ENCODE measurements around the gene VEGFD. TPM values are rescaled to one million over a fixed set of nuclear protein-coding genes. Genes with fewer than 3 reads are reported as not detected.

VEGFD gene
- total and polyA plus RNA-seq, 9 donors, result 0.57 to 5.5 (median 1.7) TPM

GRCh38 chrX:15298201-15298600 lies 86.0 kb downstream of the VEGFD start:
- Histone ChIP-seq H3K27ac (no peak overlapping the region), H3K4me1 (ENCODE audit: insufficient read depth) (no peaks in the 10 kb centered on the region), H3K9me3 (no peaks in the 10 kb centered on the region), H3K36me3 (no peaks in the 10 kb centered on the region), H3K4me3 (no peak overlapping the region), H3K27me3 (no peaks in the 10 kb centered on the region)
- intact Hi-C loops (cut with DNase I), result no loop called here
- TF ChIP-seq CTCF (IDR thresholded peaks at IDR 0.05) (no peak), POLR2A (IDR thresholded peaks at IDR 0.05) (no peak), EP300 (IDR thresholded peaks at IDR 0.05) (no peak)
- no peak for DNase-seq
- 55 to 62% (median 57%) methylated on average over 2 of the region's 2 CpGs for WGBS, 3 donors

Other genes starting within 250 kb of the VEGFD start
- gene ASB9, start 114.3 kb downstream of the VEGFD start, total RNA-seq, result 1 to 10 TPM in 2 of 7 donors, under 1 TPM in 5; 0.20 to 2.1 (median 0.97) TPM
- 1 to 10 TPM; 1.2 to 2.1 TPM for gene ASB9, start 114.3 kb downstream of the VEGFD start, polyA plus RNA-seq
- not detected for gene ASB11, start 68.8 kb downstream of the VEGFD start, total RNA-seq
- gene ASB11, start 68.8 kb downstream of the VEGFD start, polyA plus RNA-seq, result under 1 TPM; 0.06 to 0.08 TPM
- 10 to 100 TPM in 5 of 7 donors, 1 to 10 TPM in 2; 9.1 to 29.1 (median 10.5) TPM for gene PIGA, start 48.9 kb downstream of the VEGFD start, total RNA-seq
- 1 to 10 TPM; 5.8 to 6.4 TPM for gene PIGA, start 48.9 kb downstream of the VEGFD start, polyA plus RNA-seq
- gene PIR, start 108.9 kb upstream of the VEGFD start, total RNA-seq, result 10 to 100 TPM in 6 of 7 donors, 1 to 10 TPM in 1; 8.2 to 23.7 (median 12.5) TPM
- gene PIR, start 108.9 kb upstream of the VEGFD start, polyA plus RNA-seq, result 10 to 100 TPM; 17.9 to 23.7 TPM
- 1 to 10 TPM in 6 of 7 donors, under 1 TPM in 1; 0.50 to 1.7 (median 1.1) TPM for gene BMX, start 116.4 kb upstream of the VEGFD start, total RNA-seq
- 1 to 10 TPM; 1.5 to 3.9 TPM for gene BMX, start 116.4 kb upstream of the VEGFD start, polyA plus RNA-seq
- gene ACE2, start 216.5 kb upstream of the VEGFD start, total RNA-seq, result 1 to 10 TPM in 5 of 7 donors, under 1 TPM in 2; 0.37 to 7.2 (median 2.3) TPM
- 10 to 100 TPM in 1 of 2 donors, 1 to 10 TPM in 1; 1.8 to 20.8 TPM for gene ACE2, start 216.5 kb upstream of the VEGFD start, polyA plus RNA-seq